Measurements from ENCODE around the gene ADAMTS2. TPM values are rescaled to one million over a fixed set of nuclear protein-coding genes. Genes with fewer than 3 reads are reported as not detected.

ADAMTS2 gene
- total RNA-seq, 3 donors from 2014 or later (not counting 1 experiment from before 2014, with no cell fraction given): 0.28 TPM; not detected in 2

GRCh38 chr5:179322071-179323025 is 22.9 kb downstream of the ADAMTS2 start:
- intact Hi-C loops (cut with micrococcal nuclease): no loop called here
- peaks cover 4% of the 10 kb centered on the region for H3K4me1 ChIP-seq (ENCODE audit: control insufficient read depth, insufficient read depth, low read length)
- H3K4me1 Mint-ChIP-seq: peaks cover 0 to 8% of the 10 kb centered on the region in 2 donors
- no peak overlapping the region for H3K27ac Mint-ChIP-seq
- H3K4me3 Mint-ChIP-seq: no peak overlapping the region
- H3K9me3 Mint-ChIP-seq: no peaks in the 10 kb centered on the region
- H3K9me3 ChIP-seq (ENCODE audit: control insufficient read depth, insufficient read depth, low read length): no peaks in the 10 kb centered on the region
- no peak overlapping the region for H3K4me3 ChIP-seq (ENCODE audit: low read length)
- no peak for DNase-seq
- no peak overlapping the region for H3K27ac ChIP-seq (ENCODE audit: low read length)
- no peaks in the 10 kb centered on the region for H3K36me3 ChIP-seq (ENCODE audit: control insufficient read depth, insufficient read depth, low read length)
- no peak for ATAC-seq
- no peak for TF ChIP-seq CTCF (IDR thresholded peaks at IDR 0.05)
- no peaks in the 10 kb centered on the region for H3K36me3 Mint-ChIP-seq
- H3K27me3 ChIP-seq (ENCODE audit: control insufficient read depth, insufficient read depth, low read length): no peaks in the 10 kb centered on the region
- peaks cover 0 to 2% of the 10 kb centered on the region in 2 donors for H3K27me3 Mint-ChIP-seq (ENCODE audit: low read depth in 2 of 2)
- WGBS (ENCODE audit: insufficient coverage): 86% methylated on average over 32 of the region's 32 CpGs

GRCh38 chr5:179321206-179321987 is 23.9 kb downstream of the ADAMTS2 start:
- no peaks in the 10 kb centered on the region for H3K27me3 ChIP-seq (ENCODE audit: control insufficient read depth, insufficient read depth, low read length)
- no peaks in the 10 kb centered on the region for H3K36me3 ChIP-seq (ENCODE audit: control insufficient read depth, insufficient read depth, low read length)
- intact Hi-C loops (cut with micrococcal nuclease): no loop called here
- H3K9me3 Mint-ChIP-seq: no peaks in the 10 kb centered on the region
- ATAC-seq (no peak), DNase-seq (no peak)
- H3K9me3 ChIP-seq (ENCODE audit: control insufficient read depth, insufficient read depth, low read length): no peaks in the 10 kb centered on the region
- H3K27ac Mint-ChIP-seq: no peak overlapping the region
- no peak overlapping the region for H3K4me3 ChIP-seq (ENCODE audit: low read length)
- H3K4me3 Mint-ChIP-seq: no peak overlapping the region
- 85% methylated on average over 12 of the region's 13 CpGs for WGBS (ENCODE audit: insufficient coverage)
- H3K4me1 ChIP-seq (ENCODE audit: control insufficient read depth, insufficient read depth, low read length): peaks cover 4% of the 10 kb centered on the region
- H3K27me3 Mint-ChIP-seq (ENCODE audit: low read depth in 2 of 2): no peaks in the 10 kb centered on the region
- no peak overlapping the region for H3K27ac ChIP-seq (ENCODE audit: low read length)
- H3K4me1 Mint-ChIP-seq: peaks cover 0 to 8% of the 10 kb centered on the region in 2 donors
- H3K36me3 Mint-ChIP-seq: no peaks in the 10 kb centered on the region
- TF ChIP-seq CTCF (IDR thresholded peaks at IDR 0.05): no peak

GRCh38 chr5:179319741-179320281 is 25.4 kb downstream of the ADAMTS2 start:
- 44% methylated on average over 11 of the region's 11 CpGs for WGBS (ENCODE audit: insufficient coverage)
- Histone ChIP-seq H3K27ac (ENCODE audit: low read length) (no peak overlapping the region), H3K4me1 (ENCODE audit: control insufficient read depth, insufficient read depth, low read length) (peaks cover 4% of the 10 kb centered on the region), H3K36me3 (ENCODE audit: control insufficient read depth, insufficient read depth, low read length) (no peaks in the 10 kb centered on the region), H3K9me3 (ENCODE audit: control insufficient read depth, insufficient read depth, low read length) (no peaks in the 10 kb centered on the region), H3K4me3 (ENCODE audit: low read length) (no peak overlapping the region), H3K27me3 (ENCODE audit: control insufficient read depth, insufficient read depth, low read length) (no peaks in the 10 kb centered on the region)
- Mint-ChIP-seq H3K27ac (no peak overlapping the region), H3K4me1 (peaks cover 0 to 8% of the 10 kb centered on the region in 2 donors), H3K27me3 (ENCODE audit: low read depth in 2 of 2) (peaks cover 0 to 3% of the 10 kb centered on the region in 2 donors), H3K4me3 (no peak overlapping the region), H3K36me3 (no peaks in the 10 kb centered on the region), H3K9me3 (no peaks in the 10 kb centered on the region)
- ATAC-seq (no peak), DNase-seq (no peak)
- no peak for TF ChIP-seq CTCF (IDR thresholded peaks at IDR 0.05)
- intact Hi-C loops (cut with micrococcal nuclease): no loop called here

All from natural killer cell (primary cell).